Left ventricle myocardium inferior (tissue), 1 donor: ENCODE measurements around the gene LCK. TPM values are rescaled to one million over a fixed set of nuclear protein-coding genes. Genes with fewer than 3 reads are reported as not detected.

Source experiments
- DNase-seq: peaks from one replicate; pipeline ENCODE4 v3.0.0-alpha.2; 2020
- H3K27ac ChIP-seq: fragments of 200-600 bp; replicated peaks from 2 replicates; pipeline ENCODE4 v1.8.0; 2021
- H3K27me3 ChIP-seq: fragments of 200-600 bp; 2 replicates; pipeline ENCODE4 v1.8.0; 2021; ENCODE audit warnings: low read depth
- H3K36me3 ChIP-seq: fragments of 200-600 bp; 2 replicates; pipeline ENCODE4 v1.8.0; 2021
- H3K4me1 ChIP-seq: fragments of 200-600 bp; 2 replicates; pipeline ENCODE4 v1.8.0; 2021
- H3K4me3 ChIP-seq: fragments of 200-600 bp; 2 replicates; pipeline ENCODE4 v1.8.0; 2021; ENCODE audit warnings: mild to moderate bottlenecking, moderate library complexity
- H3K9me3 ChIP-seq: fragments of 200-600 bp; replicated peaks from 2 replicates; pipeline ENCODE4 v1.8.0; 2021
- CTCF ChIP-seq: fragments of 200-600 bp; IDR thresholded peaks from 2 replicates; pipeline ENCODE4 v1.8.0; 2021; ENCODE audit warnings: antibody characterized with exemption, mild to moderate bottlenecking, borderline replicate concordance
- intact Hi-C: fragments of 100-400 bp; cut with micrococcal nuclease; formaldehyde crosslinking; loops from one replicate; pipeline ENCODE4 v1.11.0; 2022
- long read RNA-seq: library from polyadenylated mRNA; unstranded; transcript quantifications from one replicate; pipeline ENCODE4 v2.0.0, GENCODE V29; 2021
- total RNA-seq: library from RNA; stranded (reverse); fragmentation: NEBNext Ultra II Directional; extraction: Animal tissue kit (Norgen Biotek cat#: 25700); gene quantifications from one replicate; pipeline ENCODE4 v1.2.1, GENCODE V29; 2021
- donor health status: DM: no; HTN: yes; CAD: no; lungs with severe emphysema.

The LCK gene
- 0.63 TPM for total RNA-seq
- long read RNA-seq, partial matches to known transcripts = 0 of 1 reads
- long read RNA-seq, other reads (novel, unspliced or antisense) = 0 of 1 reads

- no peak for TF ChIP-seq CTCF
- H3K4me3 ChIP-seq = no peak within 1 kb of the TSS
- no peaks in the 10 kb centered on the region for H3K27me3 ChIP-seq
- peaks cover 70% of the 10 kb centered on the region for H3K4me1 ChIP-seq
- DNase-seq = no peak
- H3K9me3 ChIP-seq = no peaks in the 10 kb centered on the region
- peak within 1 kb of the TSS; percentile 88 for H3K27ac ChIP-seq
- H3K36me3 ChIP-seq = no peaks in the 10 kb centered on the region
- intact Hi-C loops = no loop called here
Measured at GRCh38 chr1:32250893-32251716, at the start of gene LCK. TSS of gene LCK (plus strand) at chr1:32251265. CDS start at chr1:32274330, 23,065 bp downstream.

GRCh38 chr1:32204943-32205361, 46.1 kb upstream of the LCK start:
- Histone ChIP-seq H3K9me3 (no peaks in the 10 kb centered on the region), H3K4me3 (peak overlapping the region; percentile 78), H3K27ac (peak overlapping the region; percentile 60), H3K36me3 (no peaks in the 10 kb centered on the region), H3K27me3 (no peaks in the 10 kb centered on the region), H3K4me1 (peaks cover 51% of the 10 kb centered on the region)
- intact Hi-C loops = no loop called here
- no peak for DNase-seq
- TF ChIP-seq CTCF = no peak

GRCh38 chr1:32205401-32206370, 45.4 kb upstream of the LCK start, which contains the start of gene IQCC:
TSS of gene IQCC (plus strand) at chr1:32205671. CDS start at chr1:32205682, 11 bp downstream.
- H3K27me3 ChIP-seq = no peaks in the 10 kb centered on the region
- H3K36me3 ChIP-seq = no peaks in the 10 kb centered on the region
- TF ChIP-seq CTCF = no peak
- intact Hi-C loops = no loop called here
- peak within 1 kb of the TSS; percentile 60 for H3K27ac ChIP-seq
- H3K4me1 ChIP-seq = peaks cover 44% of the 10 kb centered on the region
- H3K9me3 ChIP-seq = no peaks in the 10 kb centered on the region
- peak; percentile 84 for DNase-seq
- H3K4me3 ChIP-seq = peak within 1 kb of the TSS; percentile 78

- peaks cover 30% of the 10 kb centered on the region for H3K4me1 ChIP-seq
- no peaks in the 10 kb centered on the region for H3K27me3 ChIP-seq
- H3K9me3 ChIP-seq = no peaks in the 10 kb centered on the region
- intact Hi-C loops = no loop called here
- no peak for TF ChIP-seq CTCF
- DNase-seq = no peak
- no peak overlapping the region for H3K27ac ChIP-seq
- H3K4me3 ChIP-seq = no peak overlapping the region
- H3K36me3 ChIP-seq = no peaks in the 10 kb centered on the region
Measured at GRCh38 chr1:32208469-32208868, 42.6 kb upstream of the LCK start.

GRCh38 chr1:32208891-32209328, 42.2 kb upstream of the LCK start, which contains the start of gene DCDC2B:
TSS of gene DCDC2B (plus strand) at chr1:32209089. CDS start at chr1:32209094, 5 bp downstream.
- DNase-seq = peak; percentile 44
- no peak for TF ChIP-seq CTCF

More at GRCh38 chr1:32208891-32209328, 42.2 kb upstream of the LCK start, which contains the start of gene DCDC2B:
- intact Hi-C loops = no loop called here
- Histone ChIP-seq H3K4me1 (peaks cover 30% of the 10 kb centered on the region), H3K27ac (no peak within 1 kb of the TSS), H3K9me3 (no peaks in the 10 kb centered on the region), H3K36me3 (peaks cover 2% of the 10 kb centered on the region), H3K4me3 (no peak within 1 kb of the TSS), H3K27me3 (no peaks in the 10 kb centered on the region)
